Activated gamma-delta T cell treated with anti-CD3 and anti-CD28 coated beads, Interleukin-2, amount 50 U/mL, for 16 hours (primary cell): ENCODE data around the gene SYCE3.

Source experiments
- DNase-seq: peaks from one replicate; pipeline ENCODE4 v3.0.0-alpha.2; 2020; ENCODE audit warnings: low read depth

The SYCE3 gene

DNA sequence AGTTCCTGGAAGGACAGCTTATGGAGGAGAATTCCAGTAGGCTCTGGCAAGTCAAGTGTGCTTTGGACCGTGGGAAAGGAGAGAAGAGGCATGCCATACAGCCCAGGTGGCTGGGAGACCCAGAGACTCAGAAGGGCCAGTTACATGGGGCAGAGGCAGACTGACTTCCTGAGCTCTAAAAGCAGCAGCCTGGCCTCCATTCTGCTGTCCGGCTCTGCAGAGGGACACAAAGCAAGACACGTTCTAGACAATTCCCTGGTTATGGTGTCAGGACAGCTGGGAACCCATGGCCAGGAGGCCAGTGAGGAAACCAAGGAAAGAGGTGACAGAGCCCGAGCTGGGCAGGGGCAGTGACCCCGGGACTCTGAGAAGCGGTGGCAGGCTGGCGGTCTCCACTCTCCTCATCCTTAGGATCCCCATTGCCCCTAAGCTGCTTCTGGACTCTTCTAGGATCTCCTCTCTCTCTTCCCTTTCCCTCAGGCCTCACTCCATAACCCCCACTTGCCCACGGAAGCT is 12.8 kb upstream of the SYCE3 start:
- no peak for DNase-seq

GRCh38 chr22:50574383-50574755 is 11.7 kb upstream of the SYCE3 start:
- no peak for DNase-seq

GRCh38 chr22:50573491-50574382 is 11.0 kb upstream of the SYCE3 start:
- no peak for DNase-seq

DNA sequence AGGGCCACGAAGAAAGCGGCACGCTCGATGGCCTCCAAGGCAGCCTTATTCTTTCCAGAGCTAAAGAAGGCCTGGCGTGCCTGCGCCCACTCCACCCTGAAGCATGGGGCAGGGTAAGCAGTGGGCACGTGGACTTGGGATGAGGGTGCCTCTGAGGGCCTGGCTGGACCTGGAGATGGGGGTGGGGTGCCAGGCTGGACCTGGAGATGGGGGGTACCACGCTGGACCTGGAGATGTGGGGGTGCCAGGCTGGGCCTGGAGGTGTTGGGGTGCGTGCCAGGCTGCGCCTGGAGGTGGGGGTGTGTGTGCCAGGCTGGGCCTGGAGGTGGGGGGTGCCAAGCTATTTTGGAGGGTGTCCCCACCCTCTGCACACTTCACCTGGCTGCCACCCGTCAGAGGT is 10.2 kb upstream of the SYCE3 start:
- DNase-seq = no peak

DNA sequence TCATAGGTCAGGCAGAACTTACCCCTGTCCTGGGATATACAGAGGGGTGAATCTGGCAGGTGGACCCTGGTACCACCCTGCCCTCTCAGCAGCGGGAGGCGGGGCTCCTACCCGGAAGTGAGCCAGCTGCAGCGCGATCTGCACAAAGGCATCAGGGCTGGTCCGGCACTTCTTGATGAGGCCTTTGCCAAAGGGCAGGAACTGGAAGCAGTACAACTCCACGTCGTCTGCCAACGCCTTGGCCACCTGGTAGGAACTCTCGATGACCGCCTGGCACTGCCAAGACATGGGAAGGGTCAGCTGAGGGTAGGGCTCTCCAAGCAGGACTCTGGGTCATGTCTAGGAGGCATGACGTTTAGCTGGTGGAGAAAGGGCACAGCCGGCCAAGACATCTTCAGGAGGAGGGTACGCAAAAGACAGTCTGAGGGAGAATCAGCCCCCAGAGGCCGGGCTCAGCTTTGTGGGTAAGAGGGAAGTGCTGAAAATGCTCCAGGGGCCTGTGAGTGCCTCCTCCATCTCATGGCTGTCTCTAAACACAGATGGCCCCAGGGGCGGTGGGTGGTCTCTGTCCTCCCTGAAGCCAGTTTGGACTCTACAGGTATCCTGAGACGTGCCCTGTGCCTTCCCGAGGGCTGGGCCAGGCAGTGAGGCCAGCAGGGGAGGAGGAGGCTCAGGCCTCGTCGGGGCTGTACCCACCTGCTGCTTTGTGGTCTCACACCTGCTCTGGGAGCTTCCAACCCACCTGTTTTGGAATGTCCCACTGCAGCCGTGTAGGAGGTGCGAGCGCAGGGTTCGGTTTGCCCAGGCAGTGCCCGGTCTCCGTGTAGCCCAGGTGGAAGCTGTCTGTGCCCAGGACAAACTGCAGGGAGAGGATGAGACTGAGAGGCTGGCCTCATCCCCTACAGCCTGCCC is 8.8 kb upstream of the SYCE3 start:
- DNase-seq = no peak

- DNase-seq = no peak
Measured at GRCh38 chr22:50570861-50571260, 8.1 kb upstream of the SYCE3 start.

GRCh38 chr22:50569896-50570535 is 7.3 kb upstream of the SYCE3 start:
- DNase-seq = no peak

DNA sequence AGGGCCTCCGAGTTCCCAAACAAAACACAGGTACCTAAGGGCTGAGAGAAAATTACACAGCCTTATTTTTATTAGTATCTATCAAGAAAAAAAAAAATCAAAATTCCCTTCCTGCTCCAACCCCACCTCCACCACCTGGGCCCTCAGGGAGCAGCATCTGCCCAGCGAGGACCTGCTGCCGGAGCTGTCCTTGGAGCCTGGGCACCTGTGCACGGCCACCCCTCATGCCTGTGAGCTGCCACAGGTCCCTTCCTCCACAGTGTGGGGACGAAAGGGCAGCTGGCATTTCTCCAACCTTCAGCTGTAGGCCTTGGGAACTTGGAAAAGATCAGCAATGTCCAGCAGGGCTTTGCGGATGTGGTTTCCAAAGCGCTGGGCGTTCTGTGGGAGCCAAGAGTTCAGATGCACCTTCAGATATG is 6.3 kb upstream of the SYCE3 start:
- no peak for DNase-seq

DNA sequence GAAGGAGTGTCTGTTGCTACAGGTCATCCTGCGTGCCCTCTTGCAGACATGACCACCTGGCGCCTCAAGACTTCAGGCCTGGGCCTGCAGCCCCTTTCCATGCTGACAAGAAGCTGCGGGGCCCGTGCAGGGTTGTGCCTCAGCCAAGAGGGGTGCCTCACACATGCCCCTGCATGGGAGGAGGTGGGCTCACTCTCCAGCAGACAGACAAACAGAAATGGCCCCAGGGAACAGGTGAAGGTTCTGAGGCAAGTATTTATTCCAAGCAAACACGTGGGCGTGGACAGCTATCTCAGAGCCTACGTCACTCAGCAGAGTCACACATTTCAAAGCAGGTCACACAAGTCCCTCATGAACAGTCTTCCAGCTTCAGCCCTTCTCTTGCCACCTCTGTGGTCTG is 5.9 kb upstream of the SYCE3 start:
- no peak for DNase-seq

GRCh38 chr22:50567721-50568252 is 5.1 kb upstream of the SYCE3 start:
- no peak for DNase-seq

- no peak for DNase-seq
Measured at GRCh38 chr22:50564289-50564688, 1.6 kb upstream of the SYCE3 start.

GRCh38 chr22:50563413-50564160 is 868 bp upstream of the SYCE3 start:
- no peak for DNase-seq

GRCh38 chr22:50561401-50562358 is 1.0 kb downstream of the SYCE3 start:
- DNase-seq = no peak

- no peak for DNase-seq
Measured at GRCh38 chr22:50560034-50560433, 2.7 kb downstream of the SYCE3 start.

DNA sequence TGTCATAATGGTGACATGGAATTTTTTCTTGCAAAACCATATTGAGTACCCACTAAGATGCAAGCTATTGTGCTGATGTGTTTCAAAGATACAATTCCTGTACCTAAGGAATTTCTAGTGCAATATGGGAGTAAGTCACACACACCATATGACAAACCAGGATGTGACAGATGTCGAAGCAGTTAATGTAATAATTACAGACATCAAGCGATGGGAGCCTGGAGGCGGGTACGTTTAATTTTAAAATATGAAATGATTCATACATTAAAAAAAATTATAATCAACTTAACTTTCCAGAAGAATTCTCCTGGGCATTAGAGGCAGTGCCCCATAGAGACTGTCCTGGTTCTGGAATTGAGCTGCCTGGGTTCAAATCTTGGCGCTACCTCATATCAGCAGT is 6.0 kb downstream of the SYCE3 start:
- no peak for DNase-seq

DNA sequence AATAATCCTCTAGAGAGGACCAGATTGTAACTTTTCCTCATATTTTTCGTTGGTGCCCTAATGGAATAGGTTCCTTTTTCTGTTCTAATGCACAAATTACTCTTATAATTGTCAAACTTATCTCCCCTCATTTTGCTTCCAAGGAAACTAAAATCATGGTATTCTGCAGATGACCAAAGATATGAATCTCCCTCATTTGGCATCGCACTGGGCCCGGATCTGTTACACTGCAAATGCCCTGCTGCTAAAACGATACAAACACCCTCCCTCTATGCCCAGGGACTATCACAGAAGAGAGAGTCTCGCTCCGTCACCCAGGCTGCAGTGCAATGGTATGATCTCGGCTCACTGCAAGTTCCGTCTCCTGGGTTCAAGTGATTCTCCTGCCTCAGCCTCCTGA is 9.4 kb downstream of the SYCE3 start:
- DNase-seq = no peak

DNA sequence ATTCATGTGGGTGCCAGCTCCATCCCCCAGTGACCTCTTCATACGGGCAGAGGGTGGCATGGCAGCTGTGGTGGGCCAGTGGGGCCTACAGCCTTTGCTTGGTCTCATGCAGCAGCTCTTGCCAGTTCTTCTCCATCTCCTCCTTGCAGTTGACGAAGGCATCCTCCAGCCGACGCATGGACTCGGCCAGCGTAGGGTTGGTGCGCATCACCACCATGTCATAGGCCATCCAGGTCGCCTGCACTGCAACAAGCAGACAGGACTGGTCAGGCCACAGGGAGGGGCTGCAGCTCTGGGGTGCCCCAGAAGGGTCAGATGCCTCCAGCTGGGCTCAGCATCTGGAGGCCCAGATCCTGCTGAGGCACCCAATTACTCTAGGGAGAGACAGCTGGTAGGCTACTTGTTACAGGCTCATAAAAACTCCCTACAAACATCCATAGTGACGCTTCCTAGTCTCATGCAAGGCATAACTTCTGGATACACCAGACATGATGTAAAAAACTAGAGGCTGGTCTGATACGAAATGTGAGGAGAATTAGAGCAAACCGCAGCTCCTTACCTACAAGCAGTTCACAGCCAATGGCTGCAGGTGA is 11.5 kb downstream of the SYCE3 start:
- no peak for DNase-seq

DNA sequence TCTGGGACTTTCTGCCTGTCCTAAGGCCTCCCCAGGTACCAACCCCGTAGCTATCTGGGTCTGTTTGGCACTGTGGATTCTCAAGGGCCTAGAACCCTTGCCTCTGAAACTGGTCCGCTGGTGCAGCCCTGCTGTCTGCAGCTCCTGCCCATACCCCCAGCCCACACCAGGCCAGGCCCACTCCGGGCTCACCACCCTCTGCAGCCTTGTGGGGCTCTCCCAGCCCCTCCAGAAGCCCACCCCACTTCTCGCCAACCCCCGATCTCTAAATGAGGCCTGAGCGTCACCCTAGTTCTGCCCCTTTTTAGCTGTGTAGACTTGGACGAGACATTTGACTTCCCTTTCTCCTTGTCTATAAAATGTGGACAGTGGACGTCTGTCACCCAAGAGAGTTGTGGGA is 12.3 kb downstream of the SYCE3 start:
- no peak for DNase-seq

DNA sequence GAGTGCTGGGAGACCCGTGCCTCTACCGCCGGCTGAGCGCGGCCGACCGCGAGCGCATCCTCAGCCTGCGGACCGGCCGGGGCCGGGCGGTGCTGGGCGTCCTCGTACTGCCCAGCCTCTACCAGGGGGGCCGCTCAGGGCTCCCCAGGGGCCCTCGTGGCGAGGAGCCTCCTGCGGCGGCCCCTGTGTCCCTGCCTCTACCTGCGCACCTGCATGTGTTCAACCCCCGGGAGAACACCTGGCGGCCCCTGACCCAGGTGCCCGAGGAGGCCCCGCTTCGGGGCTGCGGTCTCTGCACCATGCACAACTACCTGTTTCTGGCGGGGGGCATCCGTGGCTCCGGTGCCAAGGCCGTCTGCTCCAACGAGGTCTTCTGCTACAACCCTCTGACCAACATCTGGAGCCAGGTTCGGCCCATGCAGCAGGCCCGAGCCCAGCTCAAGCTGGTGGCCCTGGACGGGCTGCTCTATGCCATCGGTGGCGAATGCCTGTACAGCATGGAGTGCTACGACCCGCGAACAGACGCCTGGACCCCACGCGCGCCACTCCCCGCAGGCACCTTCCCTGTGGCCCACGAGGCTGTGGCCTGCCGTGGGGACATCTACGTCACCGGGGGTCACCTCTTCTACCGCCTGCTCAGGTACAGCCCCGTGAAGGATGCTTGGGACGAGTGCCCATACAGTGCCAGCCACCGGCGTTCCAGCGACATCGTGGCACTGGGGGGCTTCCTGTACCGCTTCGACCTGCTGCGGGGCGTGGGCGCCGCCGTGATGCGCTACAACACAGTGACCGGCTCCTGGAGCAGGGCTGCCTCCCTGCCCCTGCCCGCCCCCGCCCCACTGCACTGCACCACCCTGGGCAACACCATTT is 13.6 kb downstream of the SYCE3 start:
- DNase-seq = no peak
